Measurements from ENCODE around the gene NECTIN4. TPM values are rescaled to one million over a fixed set of nuclear protein-coding genes. Genes with fewer than 3 reads are reported as not detected.

Gene NECTIN4
- total RNA-seq, 4 donors from 2014 or later = 0.27 to 1.9 TPM; not detected in 2

- ATAC-seq = no peak
- H3K9me3 ChIP-seq = no peaks in the 10 kb centered on the region
- H3K27ac ChIP-seq = no peak overlapping the region
- 86 to 90% methylated on average over 3 of the region's 3 CpGs for WGBS, 2 donors (ENCODE audit: low coverage in 1 of 2)
- H3K4me1 ChIP-seq = peaks cover 0 to 8% (median 8%) of the 10 kb centered on the region in 3 donors
- no peak overlapping the region for H3K4me3 ChIP-seq
- H3K36me3 ChIP-seq = no peaks in the 10 kb centered on the region
- TF ChIP-seq POLR2AphosphoS5 (IDR thresholded peaks at IDR 0.05) (no peak), EP300 (IDR thresholded peaks at IDR 0.05) (no peak)
- H3K27me3 ChIP-seq = peaks cover 6% of the 10 kb centered on the region
These were observed 3.3 kb upstream of the NECTIN4 start for GRCh38 chr1:161092621-161093028.

GRCh38 chr1:161091796-161092507, 2.6 kb upstream of the NECTIN4 start:
- no peak overlapping the region for H3K4me3 ChIP-seq
- peaks cover 0 to 3% (median 2%) of the 10 kb centered on the region in 3 donors for H3K4me1 ChIP-seq
- TF ChIP-seq EP300 (IDR thresholded peaks at IDR 0.05) (no peak), POLR2A (IDR thresholded peaks at IDR 0.05) (no peak)
- TF ChIP-seq, protein P1, sequence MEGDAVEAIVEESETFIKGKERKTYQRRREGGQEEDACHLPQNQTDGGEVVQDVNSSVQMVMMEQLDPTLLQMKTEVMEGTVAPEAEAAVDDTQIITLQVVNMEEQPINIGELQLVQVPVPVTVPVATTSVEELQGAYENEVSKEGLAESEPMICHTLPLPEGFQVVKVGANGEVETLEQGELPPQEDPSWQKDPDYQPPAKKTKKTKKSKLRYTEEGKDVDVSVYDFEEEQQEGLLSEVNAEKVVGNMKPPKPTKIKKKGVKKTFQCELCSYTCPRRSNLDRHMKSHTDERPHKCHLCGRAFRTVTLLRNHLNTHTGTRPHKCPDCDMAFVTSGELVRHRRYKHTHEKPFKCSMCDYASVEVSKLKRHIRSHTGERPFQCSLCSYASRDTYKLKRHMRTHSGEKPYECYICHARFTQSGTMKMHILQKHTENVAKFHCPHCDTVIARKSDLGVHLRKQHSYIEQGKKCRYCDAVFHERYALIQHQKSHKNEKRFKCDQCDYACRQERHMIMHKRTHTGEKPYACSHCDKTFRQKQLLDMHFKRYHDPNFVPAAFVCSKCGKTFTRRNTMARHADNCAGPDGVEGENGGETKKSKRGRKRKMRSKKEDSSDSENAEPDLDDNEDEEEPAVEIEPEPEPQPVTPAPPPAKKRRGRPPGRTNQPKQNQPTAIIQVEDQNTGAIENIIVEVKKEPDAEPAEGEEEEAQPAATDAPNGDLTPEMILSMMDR (IDR thresholded peaks at IDR 0.05) = no peak
- H3K9me3 ChIP-seq = no peaks in the 10 kb centered on the region
- ATAC-seq = no peak
- no peaks in the 10 kb centered on the region for H3K36me3 ChIP-seq
- WGBS, 2 donors (ENCODE audit: low coverage in 1 of 2) = 78 to 100% methylated on average over 2 to 3 of the region's 7 CpGs
- peaks cover 6% of the 10 kb centered on the region for H3K27me3 ChIP-seq
- no peak overlapping the region for H3K27ac ChIP-seq

- no peak overlapping the region for H3K4me3 ChIP-seq
- 67 to 80% methylated on average over 1 to 2 of the region's 5 CpGs for WGBS, 2 donors (ENCODE audit: low coverage in 1 of 2)
- TF ChIP-seq POLR2A (IDR thresholded peaks at IDR 0.05) (no peak), POLR2AphosphoS5 (IDR thresholded peaks at IDR 0.05) (no peak), EP300 (IDR thresholded peaks at IDR 0.05) (no peak)
- TF ChIP-seq, protein P1 (IDR thresholded peaks at IDR 0.05) = no peak
- no peak overlapping the region for H3K27ac ChIP-seq
- no peaks in the 10 kb centered on the region for H3K9me3 ChIP-seq
- H3K36me3 ChIP-seq = no peaks in the 10 kb centered on the region
- peaks cover 6% of the 10 kb centered on the region for H3K27me3 ChIP-seq
- no peaks in the 10 kb centered on the region for H3K4me1 ChIP-seq
- no peak for ATAC-seq
These were observed 1.7 kb upstream of the NECTIN4 start for GRCh38 chr1:161091093-161091492.

- Histone ChIP-seq H3K4me3 (no peak overlapping the region), H3K4me1 (no peaks in the 10 kb centered on the region), H3K27ac (no peak overlapping the region), H3K9me3 (no peaks in the 10 kb centered on the region), H3K27me3 (peaks cover 6% of the 10 kb centered on the region), H3K36me3 (no peaks in the 10 kb centered on the region)
- WGBS, 2 donors (ENCODE audit: low coverage in 1 of 2) = 59 to 76% methylated on average over 3 of the region's 3 CpGs
- TF ChIP-seq POLR2AphosphoS5 (IDR thresholded peaks at IDR 0.05) = no peak
- TF ChIP-seq POLR2A (IDR thresholded peaks at IDR 0.05) = no peak
- no peak for TF ChIP-seq EP300 (IDR thresholded peaks at IDR 0.05)
- TF ChIP-seq, protein P1 (IDR thresholded peaks at IDR 0.05) = no peak
- no peak for ATAC-seq
These were observed 1.3 kb upstream of the NECTIN4 start for GRCh38 chr1:161090617-161091016.

- H3K4me1 ChIP-seq = no peaks in the 10 kb centered on the region
- H3K27ac ChIP-seq = no peak overlapping the region
- H3K9me3 ChIP-seq = no peaks in the 10 kb centered on the region
- no peaks in the 10 kb centered on the region for H3K36me3 ChIP-seq
- ATAC-seq = no peak
- no peak for TF ChIP-seq EP300 (IDR thresholded peaks at IDR 0.05)
- no peak for TF ChIP-seq POLR2AphosphoS5 (IDR thresholded peaks at IDR 0.05)
- no peak for TF ChIP-seq POLR2A (IDR thresholded peaks at IDR 0.05)
- TF ChIP-seq, protein P1 (IDR thresholded peaks at IDR 0.05) = no peak
- no peak overlapping the region for H3K4me3 ChIP-seq
- H3K27me3 ChIP-seq = peaks cover 6% of the 10 kb centered on the region
- WGBS, 2 donors (ENCODE audit: low coverage in 1 of 2) = 80 to 100% methylated on average over 2 to 3 of the region's 5 CpGs
These were observed 580 bp upstream of the NECTIN4 start for GRCh38 chr1:161089938-161090337.

Data from gastroesophageal sphincter (tissue), 4 donors.